Epithelial cell of esophagus (primary cell): Measurements from ENCODE around the gene DGCR2.
"Not testable (repeated sequence)": the region's sequence is repeated elsewhere in the genome, so short reads cannot be mapped to it uniquely, and the experiment has no call there.

Experiments used
- DNase-seq: peaks from one replicate; pipeline ENCODE4 v3.0.0; 2010; ENCODE audit warnings: low read depth
- H3K4me3 ChIP-seq: 2 replicates; pipeline ENCODE4 v1.5.1; 2011; ENCODE audit warnings: mild to moderate bottlenecking, low read length, control low read depth
- TF ChIP-seq, protein P1 (sequence below): IDR thresholded peaks from 2 replicates; pipeline ENCODE4 v1.5.1; 2011; ENCODE audit warnings: low read depth, mild to moderate bottlenecking, low read length, control low read depth, inconsistent platforms; ENCODE audit not compliant: insufficient read depth; ENCODE audit errors: missing control alignments

Gene DGCR2

DNA sequence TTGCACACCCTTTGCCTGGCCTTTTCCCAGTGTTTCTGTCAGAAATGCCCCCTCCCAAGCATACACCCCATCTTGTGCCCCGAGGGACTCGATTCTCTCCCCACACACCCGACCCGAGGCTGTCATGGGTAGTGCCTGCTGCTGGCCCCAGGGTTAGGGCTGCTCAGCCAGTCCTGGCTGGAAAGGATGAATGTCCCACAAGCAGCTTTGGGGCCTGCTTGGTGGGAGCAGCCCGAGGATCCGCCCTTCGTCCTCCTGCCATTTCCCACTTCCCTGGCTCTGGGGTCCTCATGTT lies 131.1 kb downstream of the DGCR2 start:
- no peak for DNase-seq
- no peak overlapping the region for H3K4me3 ChIP-seq
- TF ChIP-seq, protein P1, sequence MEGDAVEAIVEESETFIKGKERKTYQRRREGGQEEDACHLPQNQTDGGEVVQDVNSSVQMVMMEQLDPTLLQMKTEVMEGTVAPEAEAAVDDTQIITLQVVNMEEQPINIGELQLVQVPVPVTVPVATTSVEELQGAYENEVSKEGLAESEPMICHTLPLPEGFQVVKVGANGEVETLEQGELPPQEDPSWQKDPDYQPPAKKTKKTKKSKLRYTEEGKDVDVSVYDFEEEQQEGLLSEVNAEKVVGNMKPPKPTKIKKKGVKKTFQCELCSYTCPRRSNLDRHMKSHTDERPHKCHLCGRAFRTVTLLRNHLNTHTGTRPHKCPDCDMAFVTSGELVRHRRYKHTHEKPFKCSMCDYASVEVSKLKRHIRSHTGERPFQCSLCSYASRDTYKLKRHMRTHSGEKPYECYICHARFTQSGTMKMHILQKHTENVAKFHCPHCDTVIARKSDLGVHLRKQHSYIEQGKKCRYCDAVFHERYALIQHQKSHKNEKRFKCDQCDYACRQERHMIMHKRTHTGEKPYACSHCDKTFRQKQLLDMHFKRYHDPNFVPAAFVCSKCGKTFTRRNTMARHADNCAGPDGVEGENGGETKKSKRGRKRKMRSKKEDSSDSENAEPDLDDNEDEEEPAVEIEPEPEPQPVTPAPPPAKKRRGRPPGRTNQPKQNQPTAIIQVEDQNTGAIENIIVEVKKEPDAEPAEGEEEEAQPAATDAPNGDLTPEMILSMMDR = no peak

DNA sequence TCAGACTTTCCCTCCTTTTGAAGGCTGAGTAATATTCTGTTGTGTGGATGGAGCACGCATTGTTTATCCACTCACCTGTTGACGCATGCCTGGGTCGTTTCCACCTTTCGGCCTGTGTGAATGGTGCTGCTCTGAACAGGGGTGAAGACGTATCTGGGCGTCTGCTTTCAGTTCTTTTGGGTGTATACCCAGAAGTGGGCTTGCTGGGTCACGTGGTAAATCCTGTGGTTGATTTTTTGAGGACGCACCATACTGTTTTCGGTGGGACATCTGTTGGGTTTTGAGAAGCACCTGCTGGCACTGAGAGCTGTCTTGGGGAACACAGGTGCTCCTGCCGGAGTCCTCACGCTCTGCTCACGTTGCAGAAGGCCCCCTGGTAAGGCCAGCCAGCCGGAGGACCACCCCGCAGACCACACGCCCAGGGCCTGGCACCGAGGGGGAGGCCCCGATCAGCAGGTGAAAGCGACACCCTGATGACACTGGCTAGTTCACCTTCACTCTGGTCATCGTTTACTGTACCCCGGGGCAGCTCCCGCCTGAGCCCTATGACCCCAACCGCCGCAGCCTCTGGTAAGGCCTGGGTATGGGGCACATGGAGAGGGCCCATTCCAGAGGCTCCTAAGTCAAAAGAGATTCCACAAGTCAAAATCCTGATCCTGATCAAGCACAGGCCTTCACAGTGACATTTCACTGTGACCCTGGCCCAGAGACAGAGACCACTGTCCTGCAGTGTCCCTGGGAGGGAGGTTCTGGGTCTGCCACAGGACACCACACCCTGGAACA lies 131.7 kb downstream of the DGCR2 start:
- no peak overlapping the region for H3K4me3 ChIP-seq
- no peak for DNase-seq
- TF ChIP-seq, protein P1 = no peak

DNA sequence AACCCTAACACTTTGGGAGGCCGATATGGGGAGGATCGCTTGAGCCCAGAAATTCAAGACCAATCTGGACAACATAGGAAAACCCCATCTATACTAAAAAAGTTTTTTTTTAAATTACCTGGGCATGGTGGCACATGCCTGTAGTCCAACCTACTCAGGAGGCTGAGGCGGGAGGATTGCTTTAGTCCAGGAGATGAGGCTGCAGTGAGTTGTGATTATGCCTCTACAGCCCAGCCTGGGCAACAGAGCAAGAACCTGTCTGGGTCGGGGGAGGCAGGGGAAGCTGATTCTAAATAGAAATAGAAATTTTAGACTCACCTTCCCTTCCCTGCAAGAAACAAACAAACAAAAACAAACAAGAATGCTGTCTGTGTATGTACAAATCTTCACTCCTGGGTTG lies 133.3 kb downstream of the DGCR2 start:
- no peak for DNase-seq
- TF ChIP-seq, protein P1 = no peak
- no peak overlapping the region for H3K4me3 ChIP-seq

DNA sequence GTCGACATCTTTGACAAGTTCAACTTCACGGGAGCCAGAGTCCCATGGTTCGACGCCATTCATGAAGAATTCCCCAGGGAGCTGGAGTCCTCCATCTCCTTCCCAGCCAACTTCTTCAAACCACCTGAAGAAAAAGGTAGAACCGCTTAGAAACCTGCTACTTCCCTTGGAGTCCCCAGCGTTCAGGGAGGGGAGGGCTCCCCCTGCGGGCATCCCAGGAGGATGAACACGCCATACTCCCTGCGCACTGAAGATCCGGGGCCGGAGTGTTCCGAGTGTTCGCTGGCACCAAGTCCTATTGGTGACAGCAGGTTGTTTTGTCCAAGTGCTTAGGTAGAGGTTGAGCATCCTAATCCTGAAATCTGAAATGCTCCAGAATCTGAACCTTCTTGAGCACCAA lies 134.4 kb downstream of the DGCR2 start:
- TF ChIP-seq, protein P1 = peak; percentile 39
- DNase-seq = peak; percentile 25
- no peak overlapping the region for H3K4me3 ChIP-seq

DNA sequence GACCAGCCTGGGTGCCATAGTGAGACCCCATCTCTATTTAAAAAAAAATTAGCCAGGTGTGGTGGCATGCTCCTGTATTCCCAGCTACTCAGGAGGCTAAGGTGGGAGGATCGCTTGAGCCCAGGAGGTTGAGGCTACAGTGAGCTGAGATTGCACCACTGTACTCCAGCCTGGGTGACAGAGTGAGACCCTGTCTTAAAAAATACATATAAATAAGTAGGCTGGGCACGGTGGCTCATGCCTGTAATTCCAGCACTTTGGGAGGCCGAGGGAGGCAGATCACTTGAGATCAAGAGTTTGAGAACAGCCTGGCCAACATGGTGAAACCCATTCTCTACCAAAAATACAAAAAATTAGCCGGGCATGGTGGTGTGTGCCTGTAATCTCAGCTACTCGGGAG lies 135.1 kb downstream of the DGCR2 start:
- not testable (repeated sequence) for DNase-seq, H3K4me3 ChIP-seq
